Measurements from ENCODE around the gene NAALADL2. TPM values are rescaled to one million over a fixed set of nuclear protein-coding genes. Genes with fewer than 3 reads are reported as not detected.

NAALADL2 gene
- total and polyA plus RNA-seq, 2 of the 4 experiments (the other 2 are of a cell fraction): 3.8 to 19.2 TPM

DNA sequence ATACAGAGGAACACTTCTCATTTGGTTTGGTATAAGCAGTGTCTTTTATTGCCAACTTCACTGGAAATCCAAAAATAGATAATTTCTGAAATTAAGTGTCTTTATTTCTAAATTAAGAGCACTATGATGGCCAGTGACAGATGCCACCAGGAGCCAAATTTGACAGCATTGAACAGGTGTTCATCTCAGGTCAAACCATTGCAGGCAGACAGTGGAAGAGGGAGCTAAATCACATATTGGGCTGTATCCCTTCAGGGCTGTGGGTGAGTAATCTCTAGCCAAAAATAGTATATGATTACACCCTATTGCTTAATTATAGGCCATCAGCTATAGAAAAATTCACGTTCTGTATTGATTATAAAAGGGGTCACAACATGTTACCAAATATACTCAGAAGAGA is 457.7 kb downstream of the NAALADL2 start:
- TF ChIP-seq FOS (IDR thresholded peaks at IDR 0.05; ENCODE audit: low read depth, low read length) (no peak), SMC3 (IDR thresholded peaks at IDR 0.05; ENCODE audit: low read depth, low read length) (no peak), USF2 (IDR thresholded peaks at IDR 0.05; ENCODE audit: low read depth, low read length) (no peak), MXI1 (IDR thresholded peaks at IDR 0.05; ENCODE audit: borderline replicate concordance, low read depth, low read length) (no peak), CHD1 (IDR thresholded peaks at IDR 0.05; ENCODE audit: low read depth, low read length) (no peak), RCOR1 (IDR thresholded peaks at IDR 0.05; ENCODE audit: insufficient replicate concordance, low read length) (no peak), ELK1 (IDR thresholded peaks at IDR 0.05; ENCODE audit: borderline replicate concordance, low read depth, low read length) (no peak), POLR2A (IDR thresholded peaks at IDR 0.05; ENCODE audit: low read depth, low read length) (no peak), CEBPB (IDR thresholded peaks at IDR 0.05; ENCODE audit: low read depth, low read length) (no peak), RFX5 (IDR thresholded peaks at IDR 0.05; ENCODE audit: low read depth, low read length) (no peak), RAD21 (IDR thresholded peaks at IDR 0.05; ENCODE audit: low read length) (no peak), MAFK (IDR thresholded peaks at IDR 0.05; ENCODE audit: low read depth, low read length) (no peak), NFE2L2 (IDR thresholded peaks at IDR 0.05; ENCODE audit: low read depth, low read length) (no peak), BHLHE40 (IDR thresholded peaks at IDR 0.05; ENCODE audit: low read depth, low read length) (no peak), MAZ (IDR thresholded peaks at IDR 0.05; ENCODE audit: borderline replicate concordance, low read depth, low read length) (no peak)
- TF ChIP-seq, protein P1, sequence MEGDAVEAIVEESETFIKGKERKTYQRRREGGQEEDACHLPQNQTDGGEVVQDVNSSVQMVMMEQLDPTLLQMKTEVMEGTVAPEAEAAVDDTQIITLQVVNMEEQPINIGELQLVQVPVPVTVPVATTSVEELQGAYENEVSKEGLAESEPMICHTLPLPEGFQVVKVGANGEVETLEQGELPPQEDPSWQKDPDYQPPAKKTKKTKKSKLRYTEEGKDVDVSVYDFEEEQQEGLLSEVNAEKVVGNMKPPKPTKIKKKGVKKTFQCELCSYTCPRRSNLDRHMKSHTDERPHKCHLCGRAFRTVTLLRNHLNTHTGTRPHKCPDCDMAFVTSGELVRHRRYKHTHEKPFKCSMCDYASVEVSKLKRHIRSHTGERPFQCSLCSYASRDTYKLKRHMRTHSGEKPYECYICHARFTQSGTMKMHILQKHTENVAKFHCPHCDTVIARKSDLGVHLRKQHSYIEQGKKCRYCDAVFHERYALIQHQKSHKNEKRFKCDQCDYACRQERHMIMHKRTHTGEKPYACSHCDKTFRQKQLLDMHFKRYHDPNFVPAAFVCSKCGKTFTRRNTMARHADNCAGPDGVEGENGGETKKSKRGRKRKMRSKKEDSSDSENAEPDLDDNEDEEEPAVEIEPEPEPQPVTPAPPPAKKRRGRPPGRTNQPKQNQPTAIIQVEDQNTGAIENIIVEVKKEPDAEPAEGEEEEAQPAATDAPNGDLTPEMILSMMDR (conservative IDR thresholded peaks at IDR 0.05; ENCODE audit: low read depth, low read length): no peak
- WGBS, 2 experiments (ENCODE audit: extremely low coverage in 2 of 2, insufficient read length in 1 of 2): no CpG with 5 or more reads among the region's 1 CpG
- no peak overlapping the region for H4K5ac ChIP-seq (ENCODE audit: low read depth, low read length)
- no peaks in the 10 kb centered on the region for H3K9me3 ChIP-seq (ENCODE audit: control insufficient read depth, insufficient read depth, low read length)
- H2BK15ac ChIP-seq (ENCODE audit: low read depth, low read length): no peak overlapping the region
- H3K18ac ChIP-seq (ENCODE audit: low read depth, low read length): no peak overlapping the region
- no peak overlapping the region for H3K23ac ChIP-seq (ENCODE audit: low read depth, low read length)
- no peak overlapping the region for H4K91ac ChIP-seq (ENCODE audit: insufficient read depth, low read depth, low read length)
- dilution Hi-C loops (cut with HindIII; ENCODE audit: low sequenced_read_pairs, unreplicated experiment) (no loop called here), intact Hi-C loops (cut with micrococcal nuclease) (no loop called here), in situ Hi-C loops (cut with MboI; ENCODE audit: low sequenced_read_pairs) (no loop called here)
- no peak overlapping the region for H3K4me2 ChIP-seq (ENCODE audit: low read depth, low read length)
- CTCF ChIA-PET: no interaction called here
- DNase-seq (no peak), ATAC-seq (ENCODE audit: low read depth) (no peak)
- H3K79me1 ChIP-seq (ENCODE audit: low read depth in 1 of 2, low read length in 2 of 2): no peaks in the 10 kb centered on the region
- BruUV-seq (replicated peaks): no TSS peak
- H3K4me3 ChIP-seq (ENCODE audit: insufficient read depth, low read depth, low read length): no peak overlapping the region
- H2AK5ac ChIP-seq (ENCODE audit: low read depth, low read length): no peak overlapping the region
- H3K36me3 ChIP-seq (ENCODE audit: control insufficient read depth, insufficient read depth, low read length): no peaks in the 10 kb centered on the region
- no peak overlapping the region for H3K4ac ChIP-seq (ENCODE audit: low read depth, low read length)
- no peak overlapping the region for H2BK5ac ChIP-seq (ENCODE audit: low read depth, low read length, poor library complexity, severe bottlenecking)
- H3K56ac ChIP-seq (ENCODE audit: extremely low read depth, insufficient read depth, low read length): no peak overlapping the region
- POLR2A ChIA-PET (ENCODE audit: unreplicated experiment): no interaction called here
- H3K27me3 ChIP-seq (ENCODE audit: control insufficient read depth, insufficient read depth, low read length): no peaks in the 10 kb centered on the region
- no peak overlapping the region for H4K8ac ChIP-seq (ENCODE audit: low read depth in 2 of 2, low read length in 2 of 2)
- H3K9me1 ChIP-seq (ENCODE audit: insufficient read depth, low read length): no peaks in the 10 kb centered on the region
- no peak overlapping the region for H3K14ac ChIP-seq (replicated peaks; ENCODE audit: low read depth, low read length)
- H3K4me1 ChIP-seq (ENCODE audit: control insufficient read depth, insufficient read depth, low read length): no peaks in the 10 kb centered on the region; the same call in 1 of the 2 replicates
- H3K27ac ChIP-seq (ENCODE audit: insufficient read depth, low read length): no peak overlapping the region
- H2AFZ ChIP-seq (replicated peaks; ENCODE audit: low read length, poor library complexity): no peak overlapping the region
- no peaks in the 10 kb centered on the region for H4K20me1 ChIP-seq (ENCODE audit: insufficient read depth, low read length)
- no peak overlapping the region for H3K9ac ChIP-seq (ENCODE audit: low read depth, low read length)
- H2BK120ac ChIP-seq (ENCODE audit: low read depth, low read length): no peak overlapping the region
- H2BK20ac ChIP-seq (ENCODE audit: low read depth, low read length): no peak overlapping the region
- no peak overlapping the region for H2AK9ac ChIP-seq (replicated peaks; ENCODE audit: low read depth, low read length, poor library complexity)

Measured in IMR-90 (cell line).